DND-41 (cell line): Measurements from ENCODE around the gene GLIS2.

Experiments used
- ATAC-seq: fragments of 200-7000 bp; cut with Tn5 transposase; 3 replicates; pipeline ENCODE4 v1.9.1; 2021; ENCODE audit warnings: low read depth; ENCODE audit not compliant: insufficient read depth
- DNase-seq: peaks from one replicate; pipeline ENCODE4 v3.0.0-alpha.2; 2020
- H2AFZ ChIP-seq: 2 replicates; pipeline ENCODE4 v1.6.0; 2012; ENCODE audit warnings: low read depth, low read length
- H3K27ac ChIP-seq: 2 replicates; pipeline ENCODE4 v1.5.1; 2012; ENCODE audit warnings: low read length, inconsistent platforms
- H3K27me3 ChIP-seq: fragments of 200-600 bp; sonication (generic); 2 replicates; pipeline ENCODE4 v1.6.0; 2012; ENCODE audit warnings: low read length, mild to moderate bottlenecking, inconsistent platforms; ENCODE audit not compliant: insufficient read depth, poor library complexity
- H3K36me3 ChIP-seq: 2 replicates; pipeline ENCODE4 v1.5.1; 2012; ENCODE audit warnings: low read length, inconsistent platforms; ENCODE audit not compliant: insufficient read depth
- H3K4me1 ChIP-seq: 2 replicates; pipeline ENCODE4 v1.5.1; 2012; ENCODE audit warnings: mild to moderate bottlenecking, low read length; ENCODE audit not compliant: insufficient read depth
- H3K4me2 ChIP-seq: 2 replicates; pipeline ENCODE4 v1.6.0; 2012; ENCODE audit warnings: mild to moderate bottlenecking, moderate library complexity, low read length, inconsistent platforms; ENCODE audit not compliant: insufficient read depth
- H3K4me3 ChIP-seq, 2 experiments: fragments of 200-600 bp in 1 of 2; shearing (Covaris generic) in 1 of 2; 2 replicates each; pipeline ENCODE4 v1.5.1; 2012 to 2016; ENCODE audit warnings: inconsistent platforms in 2 of 2, low read length in 2 of 2, mild to moderate bottlenecking in 2 of 2, low read depth in 1 of 2, moderate library complexity in 1 of 2
- H3K79me2 ChIP-seq: 2 replicates; pipeline ENCODE4 v1.6.0; 2012; ENCODE audit warnings: low read length, inconsistent platforms; ENCODE audit not compliant: insufficient read depth
- H3K9ac ChIP-seq: 2 replicates; pipeline ENCODE4 v1.6.0; 2012; ENCODE audit warnings: low read depth, mild to moderate bottlenecking, inconsistent platforms, low read length, moderate library complexity
- H3K9me3 ChIP-seq: 2 replicates; pipeline ENCODE4 v1.5.1; 2012; ENCODE audit warnings: low read length, moderate library complexity, mild to moderate bottlenecking, inconsistent platforms; ENCODE audit not compliant: insufficient read depth, severe bottlenecking
- H4K20me1 ChIP-seq: 2 replicates; pipeline ENCODE4 v1.6.0; 2012; ENCODE audit warnings: low read length; ENCODE audit not compliant: insufficient read depth
- CTCF ChIP-seq: IDR thresholded peaks from 2 replicates; pipeline ENCODE4 v1.5.1; 2012; ENCODE audit warnings: borderline replicate concordance, low read length, moderate library complexity, mild to moderate bottlenecking; ENCODE audit not compliant: poor library complexity, severe bottlenecking; ENCODE audit errors: extremely low read depth
- EZH2 ChIP-seq: IDR thresholded peaks from 3 replicates; pipeline ENCODE4 v1.6.1; 2012; ENCODE audit warnings: borderline replicate concordance, low read depth, mild to moderate bottlenecking, moderate library complexity, low read length, inconsistent platforms; ENCODE audit not compliant: severe bottlenecking

GLIS2 gene

DNA sequence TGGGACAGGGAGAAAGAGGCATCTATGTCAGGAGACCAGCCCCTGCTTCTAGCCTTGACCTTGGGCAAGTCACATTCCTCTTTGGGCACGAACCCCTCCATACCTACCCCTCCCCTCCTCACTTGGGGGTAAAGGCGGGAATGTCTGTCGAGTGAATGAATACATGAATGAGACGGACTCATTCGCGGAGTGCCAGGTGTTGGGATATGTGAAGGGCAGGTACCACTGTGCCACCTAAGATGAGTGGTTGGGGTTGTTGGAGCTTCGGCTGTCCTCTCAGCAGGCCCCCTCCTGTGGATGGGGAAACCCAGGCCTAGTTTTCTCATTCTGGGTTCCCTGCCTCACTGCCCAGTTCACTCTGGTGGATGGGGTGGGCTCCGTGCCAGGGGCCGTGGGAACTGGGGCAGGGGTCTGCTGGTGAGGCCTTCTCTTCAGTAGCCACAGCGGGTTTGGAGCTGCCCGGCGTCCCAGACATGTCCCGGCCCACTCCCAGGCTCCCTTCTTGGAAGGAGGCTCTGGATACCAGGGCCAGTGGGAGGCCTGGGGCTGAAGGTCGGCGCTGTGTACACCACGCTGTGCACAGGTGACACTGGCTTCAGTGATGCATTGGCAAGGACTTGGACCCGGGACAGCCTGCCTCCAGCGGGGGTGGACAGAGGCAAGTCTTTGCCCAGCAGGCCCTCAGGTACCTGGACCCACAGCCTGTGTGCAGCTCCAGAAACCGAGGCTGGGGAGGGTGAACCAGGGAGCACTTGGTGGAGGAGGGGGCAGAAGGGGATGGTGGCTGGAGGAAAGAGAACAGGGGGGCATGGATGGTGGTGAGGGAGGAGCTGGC, 5.6 kb downstream of the GLIS2 start:
- Histone ChIP-seq H3K4me2 (no peak overlapping the region), H3K4me3 (no peak overlapping the region), H3K79me2 (no peaks in the 10 kb centered on the region), H3K27ac (no peak overlapping the region), H3K36me3 (no peaks in the 10 kb centered on the region), H4K20me1 (peaks cover 54% of the 10 kb centered on the region), H3K9me3 (no peaks in the 10 kb centered on the region), H3K27me3 (no peaks in the 10 kb centered on the region), H2AFZ (no peak overlapping the region), H3K4me1 (peaks cover 3% of the 10 kb centered on the region), H3K9ac (no peak overlapping the region)
- ATAC-seq (no peak), DNase-seq (no peak)
- TF ChIP-seq CTCF, result no peak
- TF ChIP-seq EZH2, result no peak

DNA sequence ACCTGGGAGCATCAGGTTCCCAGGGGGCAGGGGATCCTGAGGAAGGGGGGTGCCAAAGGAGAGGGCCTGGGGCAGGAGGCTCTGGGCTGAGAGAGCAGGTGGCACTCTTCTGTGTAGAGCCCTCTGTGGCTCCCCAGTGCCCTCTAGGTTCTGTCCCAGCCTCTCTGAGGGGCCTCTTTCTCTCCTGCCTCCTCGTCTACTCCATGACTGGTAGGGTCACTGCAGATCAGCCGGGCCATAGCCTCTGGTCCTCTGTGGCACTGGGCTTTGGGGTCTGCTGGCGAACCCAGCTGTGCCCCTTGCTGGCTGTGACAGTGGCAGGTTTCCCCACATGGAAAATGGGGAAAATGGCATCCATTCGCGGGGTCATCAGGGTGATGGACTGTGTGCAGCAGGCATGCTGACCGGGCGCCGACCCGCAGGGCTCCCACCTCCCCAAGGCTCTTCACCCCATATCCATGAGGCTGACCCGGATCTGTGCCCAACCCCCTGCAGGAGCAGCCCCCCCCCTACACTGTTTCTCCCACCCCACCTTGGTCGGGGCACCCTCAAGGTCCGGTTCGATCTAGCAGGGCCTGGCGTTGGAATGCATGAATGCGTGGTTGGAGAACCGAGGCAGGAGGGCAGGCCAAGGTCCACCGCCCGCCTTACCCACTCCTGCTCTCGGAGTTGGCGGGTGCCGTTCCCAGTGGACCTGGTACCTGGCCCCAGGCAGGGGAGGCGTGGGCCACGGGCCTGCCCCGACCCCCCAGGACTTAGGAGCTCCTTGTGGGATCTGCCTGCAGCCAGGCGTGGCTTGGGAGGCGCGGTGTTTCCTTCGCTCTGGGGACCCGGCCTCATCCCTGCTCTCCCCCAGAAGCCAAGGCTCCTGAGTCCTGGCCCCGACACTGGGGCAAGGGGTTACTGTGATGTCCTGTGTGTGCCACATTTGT, 6.5 kb downstream of the GLIS2 start:
- Histone ChIP-seq H3K9ac (no peak overlapping the region), H3K4me1 (no peaks in the 10 kb centered on the region), H3K4me2 (no peak overlapping the region), H4K20me1 (peaks cover 47% of the 10 kb centered on the region), H3K27ac (no peak overlapping the region), H3K36me3 (no peaks in the 10 kb centered on the region), H3K4me3 (no peak overlapping the region), H3K27me3 (no peaks in the 10 kb centered on the region), H3K79me2 (no peaks in the 10 kb centered on the region), H2AFZ (no peak overlapping the region), H3K9me3 (no peaks in the 10 kb centered on the region)
- no peak for TF ChIP-seq EZH2
- no peak for TF ChIP-seq CTCF
- DNase-seq, result no peak
- ATAC-seq, result no peak

GRCh38 chr16:4323071-4323844, 7.4 kb downstream of the GLIS2 start:
- H3K9me3 ChIP-seq, result no peaks in the 10 kb centered on the region
- ATAC-seq (no peak), DNase-seq (no peak)
- H3K79me2 ChIP-seq, result no peaks in the 10 kb centered on the region
- H3K27ac ChIP-seq, result no peak overlapping the region
- H3K36me3 ChIP-seq, result no peaks in the 10 kb centered on the region
- TF ChIP-seq CTCF, result no peak
- no peak for TF ChIP-seq EZH2
- peaks cover 38% of the 10 kb centered on the region for H4K20me1 ChIP-seq
- H3K4me3 ChIP-seq, result no peak overlapping the region
- no peaks in the 10 kb centered on the region for H3K27me3 ChIP-seq
- H3K4me1 ChIP-seq, result no peaks in the 10 kb centered on the region
- no peak overlapping the region for H3K9ac ChIP-seq
- no peak overlapping the region for H3K4me2 ChIP-seq
- H2AFZ ChIP-seq, result no peak overlapping the region
